ENCODE data around the gene NEK9.

DNA sequence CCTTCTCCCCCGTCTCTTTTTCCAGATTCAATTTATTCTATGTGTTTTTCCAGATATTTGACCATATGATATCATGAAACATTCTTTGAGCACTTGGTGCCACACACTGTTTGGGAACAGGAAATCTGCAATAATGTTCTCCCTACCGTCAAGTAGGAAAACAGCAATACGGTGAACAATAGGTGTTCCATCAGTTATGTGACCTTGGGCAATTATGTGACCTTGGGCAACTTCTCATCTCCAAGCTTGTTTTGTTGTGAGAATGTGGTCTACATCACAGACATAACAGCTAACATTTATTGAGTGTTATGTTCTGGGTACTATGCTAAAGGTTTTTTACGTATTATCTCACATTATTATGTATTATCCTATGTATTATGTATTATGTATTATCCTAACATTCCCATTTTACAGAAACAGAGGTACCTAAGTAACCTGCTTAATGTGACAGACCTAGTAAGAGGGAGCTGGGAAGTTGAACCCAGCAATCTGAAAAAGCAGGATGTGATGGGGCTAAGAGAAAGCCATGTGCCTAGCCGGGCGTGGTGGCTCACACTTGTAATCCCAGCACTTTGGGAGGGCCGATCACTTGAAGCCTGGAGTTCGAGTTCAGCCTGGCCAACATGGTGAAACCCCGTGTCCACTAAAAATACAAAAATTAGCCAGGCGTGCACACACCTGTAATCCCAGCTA lies 1.2 kb upstream of the NEK9 start:
- TF ChIP-seq, protein P1, sequence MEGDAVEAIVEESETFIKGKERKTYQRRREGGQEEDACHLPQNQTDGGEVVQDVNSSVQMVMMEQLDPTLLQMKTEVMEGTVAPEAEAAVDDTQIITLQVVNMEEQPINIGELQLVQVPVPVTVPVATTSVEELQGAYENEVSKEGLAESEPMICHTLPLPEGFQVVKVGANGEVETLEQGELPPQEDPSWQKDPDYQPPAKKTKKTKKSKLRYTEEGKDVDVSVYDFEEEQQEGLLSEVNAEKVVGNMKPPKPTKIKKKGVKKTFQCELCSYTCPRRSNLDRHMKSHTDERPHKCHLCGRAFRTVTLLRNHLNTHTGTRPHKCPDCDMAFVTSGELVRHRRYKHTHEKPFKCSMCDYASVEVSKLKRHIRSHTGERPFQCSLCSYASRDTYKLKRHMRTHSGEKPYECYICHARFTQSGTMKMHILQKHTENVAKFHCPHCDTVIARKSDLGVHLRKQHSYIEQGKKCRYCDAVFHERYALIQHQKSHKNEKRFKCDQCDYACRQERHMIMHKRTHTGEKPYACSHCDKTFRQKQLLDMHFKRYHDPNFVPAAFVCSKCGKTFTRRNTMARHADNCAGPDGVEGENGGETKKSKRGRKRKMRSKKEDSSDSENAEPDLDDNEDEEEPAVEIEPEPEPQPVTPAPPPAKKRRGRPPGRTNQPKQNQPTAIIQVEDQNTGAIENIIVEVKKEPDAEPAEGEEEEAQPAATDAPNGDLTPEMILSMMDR (IDR thresholded peaks at IDR 0.05; ENCODE audit: low read length): no peak
- no peak for TF ChIP-seq EZH2 (IDR thresholded peaks at IDR 0.05; ENCODE audit: borderline replicate concordance, low read length)

Measured in OCI-LY1 (cell line).